Activated CD8-positive, alpha-beta memory T cell treated with anti-CD3 and anti-CD28 coated beads, Interleukin-2, amount 10 ng/mL, durations not matched to agents 7 days and 5 days (primary cell): ENCODE data around the gene CIPC. TPM values are rescaled to one million over a fixed set of nuclear protein-coding genes. Genes with fewer than 3 reads are reported as not detected.

Source experiments
- ATAC-seq: fragments of 150-1000 bp; cut with Tn5 transposase; one replicate; pipeline ENCODE4 v1.10.0; 2021; ENCODE audit warnings: moderate library complexity
- CTCF ChIA-PET: fragments of 350-600 bp; sonication (Branson Sonifier 250); formaldehyde crosslinking; loops from one replicate; lab custom pipeline; 2021; ENCODE audit warnings: antibody characterized with exemption; lab: Charles Lee
- DNase-seq: peaks from one replicate; pipeline ENCODE4 v3.0.0-alpha.2; 2020
- H3K27ac Mint-ChIP-seq: one replicate; pipeline ENCODE4 v1.8.0; 2021; ENCODE audit warnings: mild to moderate bottlenecking, mixed read lengths
- H3K27me3 Mint-ChIP-seq: one replicate; pipeline ENCODE4 v1.8.0; 2021; ENCODE audit warnings: mixed read lengths
- H3K36me3 Mint-ChIP-seq: one replicate; pipeline ENCODE4 v1.8.0; 2021; ENCODE audit warnings: mild to moderate bottlenecking, mixed read lengths
- H3K4me1 Mint-ChIP-seq: one replicate; pipeline ENCODE4 v1.8.0; 2021; ENCODE audit warnings: mixed read lengths
- H3K4me3 Mint-ChIP-seq: one replicate; pipeline ENCODE4 v1.8.0; 2021; ENCODE audit warnings: mild to moderate bottlenecking, moderate library complexity, mixed read lengths
- H3K9me3 Mint-ChIP-seq: one replicate; pipeline ENCODE4 v1.8.0; 2022; ENCODE audit warnings: low read depth, mixed read lengths
- total RNA-seq, 2 experiments: library from RNA; stranded (reverse); gene quantifications; one replicate each; pipeline ENCODE4 v1.2.3, GENCODE V29; 2021

CIPC gene
- total RNA-seq, 2 experiments from 2014 or later: 11.3 to 12.0 TPM

DNA sequence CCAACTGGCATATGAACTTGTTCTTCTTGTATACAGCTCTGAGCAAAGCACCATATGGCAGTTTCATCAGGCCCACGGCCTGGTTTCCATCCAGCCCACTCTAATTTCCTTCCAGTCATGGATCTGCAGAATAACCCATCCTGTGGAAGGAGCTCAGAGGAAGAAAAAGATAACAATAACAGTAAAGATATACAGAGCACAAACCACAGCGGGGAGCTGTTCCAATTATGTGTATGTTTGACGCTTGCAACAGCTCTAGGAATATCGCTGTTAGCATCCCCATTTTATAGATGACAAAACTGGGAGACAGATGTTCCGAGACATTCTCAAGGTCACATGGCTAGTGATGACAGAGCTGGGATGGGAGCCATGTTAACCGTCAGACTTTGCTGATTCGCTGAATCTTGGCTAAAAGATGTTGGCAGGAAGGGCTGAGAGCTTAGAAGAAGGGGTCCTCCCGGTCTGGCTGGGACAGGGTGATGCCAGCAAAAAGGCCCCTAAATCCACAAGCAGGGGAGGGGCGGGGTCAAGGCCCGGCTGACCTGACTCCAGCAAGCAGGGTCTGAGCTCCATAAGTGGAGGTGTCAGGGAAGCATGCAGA lies 34.4 kb upstream of the CIPC start:
- H3K4me1 Mint-ChIP-seq: peaks cover 5% of the 10 kb centered on the region
- H3K27me3 Mint-ChIP-seq: peaks cover 7% of the 10 kb centered on the region
- H3K36me3 Mint-ChIP-seq: no peaks in the 10 kb centered on the region
- ATAC-seq: no peak
- no peak overlapping the region for H3K27ac Mint-ChIP-seq
- H3K9me3 Mint-ChIP-seq: no peaks in the 10 kb centered on the region
- no peak for DNase-seq
- CTCF ChIA-PET: interaction anchor here (0.8 to 3.6 kb wide), 10 partner anchors 11 to 191 kb away, joined by 3 to 22 read pairs (median 5); no protein-coding TSS in a partner anchor
- H3K4me3 Mint-ChIP-seq: no peak overlapping the region

DNA sequence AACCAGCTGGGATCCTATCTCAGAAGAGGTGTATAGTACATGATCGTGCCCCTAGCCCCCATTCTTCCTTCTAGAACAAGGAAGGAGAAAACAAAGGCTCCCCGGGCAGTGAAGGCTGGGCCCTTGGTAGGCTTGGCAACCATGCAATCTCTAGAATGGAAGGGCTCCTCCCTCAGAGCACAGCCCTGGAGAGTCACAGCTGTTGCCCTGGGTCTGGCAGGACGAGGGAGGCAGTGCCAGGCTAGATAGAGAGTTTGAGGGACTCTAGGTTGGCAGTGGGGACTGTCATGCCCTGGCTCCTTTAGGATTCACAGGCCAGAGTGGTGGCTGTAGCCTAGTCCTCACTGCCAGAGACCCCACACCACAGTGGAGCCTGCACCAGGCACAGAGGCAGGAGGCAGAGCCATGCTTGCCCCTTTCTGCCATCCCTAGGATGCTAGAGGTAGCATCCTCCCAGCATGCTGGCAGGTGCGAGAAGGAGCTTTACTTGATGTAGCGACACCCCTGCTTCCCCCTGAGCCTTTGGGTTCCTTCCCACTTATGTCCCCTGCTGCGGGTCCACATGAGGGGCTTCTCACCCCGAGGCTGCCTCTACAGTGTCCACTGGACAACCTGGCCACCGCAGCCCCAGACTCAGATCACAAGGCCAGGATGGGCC lies 33.4 kb upstream of the CIPC start:
- H3K27me3 Mint-ChIP-seq: peaks cover 14% of the 10 kb centered on the region
- DNase-seq: no peak
- CTCF ChIA-PET: interaction anchor here (0.8 to 11.3 kb wide), 10 partner anchors 11 to 191 kb away, joined by 3 to 221 read pairs (median 6); no protein-coding TSS in a partner anchor
- H3K27ac Mint-ChIP-seq: no peak overlapping the region
- H3K9me3 Mint-ChIP-seq: no peaks in the 10 kb centered on the region
- H3K4me3 Mint-ChIP-seq: no peak overlapping the region
- peaks cover 5% of the 10 kb centered on the region for H3K4me1 Mint-ChIP-seq
- ATAC-seq: no peak
- H3K36me3 Mint-ChIP-seq: no peaks in the 10 kb centered on the region

DNA sequence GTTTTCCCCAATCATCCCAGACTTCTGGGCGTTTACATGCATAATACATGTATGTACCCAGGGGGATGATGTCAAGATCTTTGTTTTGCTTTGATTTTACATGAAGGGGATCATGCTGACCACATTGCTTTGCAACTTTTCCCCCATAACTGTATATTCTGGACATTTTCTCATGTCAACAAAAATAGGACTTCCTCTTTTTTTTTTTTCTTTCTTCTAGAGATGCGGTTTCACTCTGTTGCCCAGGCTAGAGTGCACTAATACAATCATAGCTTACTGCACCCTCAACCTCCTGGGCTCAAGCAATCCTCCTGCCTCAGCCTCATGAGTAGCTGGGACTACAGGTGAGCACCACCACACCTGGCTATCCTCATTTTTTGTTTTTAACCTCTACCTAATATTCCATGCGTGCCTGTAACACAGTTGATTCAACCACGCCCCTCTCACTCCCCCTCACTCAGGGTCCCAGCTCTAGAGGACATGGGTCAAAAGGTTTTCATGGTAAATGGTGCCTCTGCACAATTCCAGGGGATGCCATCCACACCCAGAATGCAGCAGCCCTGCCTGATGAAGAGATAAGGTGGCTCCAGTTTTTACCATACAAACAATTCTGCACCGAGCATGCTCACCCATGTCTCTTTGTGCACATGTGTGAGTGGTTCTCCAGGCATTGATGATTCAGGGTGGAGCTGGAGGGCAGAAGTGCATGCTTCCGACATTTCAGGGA lies 32.0 kb upstream of the CIPC start:
- CTCF ChIA-PET: interaction anchor here (2.2 to 11.3 kb wide), 2 partner anchors 151 to 190 kb away, joined by 12 to 221 read pairs; no protein-coding TSS in a partner anchor
- no peak overlapping the region for H3K4me3 Mint-ChIP-seq
- peaks cover 5% of the 10 kb centered on the region for H3K4me1 Mint-ChIP-seq
- H3K27me3 Mint-ChIP-seq: peaks cover 18% of the 10 kb centered on the region
- H3K36me3 Mint-ChIP-seq: no peaks in the 10 kb centered on the region
- DNase-seq (no peak), ATAC-seq (no peak)
- no peak overlapping the region for H3K27ac Mint-ChIP-seq
- H3K9me3 Mint-ChIP-seq: no peaks in the 10 kb centered on the region

GRCh38 chr14:77066578-77067172 lies 31.4 kb upstream of the CIPC start:
- Mint-ChIP-seq H3K4me1 (peaks cover 5% of the 10 kb centered on the region), H3K9me3 (no peaks in the 10 kb centered on the region), H3K27me3 (peaks cover 18% of the 10 kb centered on the region), H3K27ac (no peak overlapping the region), H3K36me3 (no peaks in the 10 kb centered on the region), H3K4me3 (no peak overlapping the region)
- ATAC-seq: no peak
- no peak for DNase-seq
- CTCF ChIA-PET: interaction anchor here (2.2 to 11.3 kb wide), 4 partner anchors 152 to 192 kb away, joined by 12 to 348 read pairs (median 117); no protein-coding TSS in a partner anchor

DNA sequence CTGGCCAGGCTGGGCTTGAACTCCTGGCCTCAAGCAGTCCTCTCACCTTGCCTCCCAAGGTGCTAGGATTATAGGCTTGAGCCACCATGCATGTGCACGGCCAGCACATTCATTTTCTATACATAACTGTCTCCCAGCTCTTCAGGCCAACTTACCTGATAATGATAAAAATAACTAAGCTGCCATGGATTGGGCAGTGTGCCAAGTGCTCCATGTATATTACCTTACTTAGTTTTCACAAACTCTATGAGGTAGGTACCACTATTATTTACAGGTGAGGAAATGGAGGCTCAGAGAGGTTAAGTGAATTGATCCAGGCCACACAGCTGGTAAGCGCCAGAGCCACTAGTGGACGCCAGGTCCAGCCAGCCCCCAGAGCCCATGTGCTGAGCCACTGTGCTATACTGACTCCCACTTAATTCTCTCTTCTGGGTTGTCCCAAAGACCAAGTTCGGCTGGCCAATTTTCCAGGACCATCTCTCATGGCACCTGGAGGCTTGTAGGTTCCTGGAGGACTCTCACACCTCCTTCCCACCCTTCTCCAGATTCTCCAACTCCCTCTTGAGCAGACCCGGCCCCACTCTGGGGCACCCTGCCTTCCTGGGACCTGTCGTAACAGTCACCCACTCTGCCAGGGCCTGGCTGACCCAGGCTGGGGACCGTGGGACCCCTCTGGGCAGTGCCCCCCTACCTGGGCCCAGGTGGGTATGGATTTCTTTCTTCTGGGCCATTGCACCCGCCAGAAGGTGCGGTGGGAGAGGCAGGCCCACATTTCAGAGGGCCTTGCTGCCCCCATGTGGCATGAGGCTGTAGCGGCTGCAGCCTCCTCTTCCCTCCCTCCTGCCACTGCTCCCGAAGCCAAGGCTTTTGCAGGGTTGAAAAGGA lies 30.2 kb upstream of the CIPC start:
- CTCF ChIA-PET: interaction anchor here (0.5 to 11.3 kb wide), 17 partner anchors 13 to 357 kb away, joined by 3 to 348 read pairs (median 5); no protein-coding TSS in a partner anchor
- Mint-ChIP-seq H3K27me3 (peaks cover 18% of the 10 kb centered on the region), H3K4me3 (no peak overlapping the region), H3K36me3 (no peaks in the 10 kb centered on the region), H3K9me3 (no peaks in the 10 kb centered on the region), H3K27ac (no peak overlapping the region), H3K4me1 (peaks cover 5% of the 10 kb centered on the region)
- DNase-seq: peak; percentile 68
- peak; percentile 68 for ATAC-seq

DNA sequence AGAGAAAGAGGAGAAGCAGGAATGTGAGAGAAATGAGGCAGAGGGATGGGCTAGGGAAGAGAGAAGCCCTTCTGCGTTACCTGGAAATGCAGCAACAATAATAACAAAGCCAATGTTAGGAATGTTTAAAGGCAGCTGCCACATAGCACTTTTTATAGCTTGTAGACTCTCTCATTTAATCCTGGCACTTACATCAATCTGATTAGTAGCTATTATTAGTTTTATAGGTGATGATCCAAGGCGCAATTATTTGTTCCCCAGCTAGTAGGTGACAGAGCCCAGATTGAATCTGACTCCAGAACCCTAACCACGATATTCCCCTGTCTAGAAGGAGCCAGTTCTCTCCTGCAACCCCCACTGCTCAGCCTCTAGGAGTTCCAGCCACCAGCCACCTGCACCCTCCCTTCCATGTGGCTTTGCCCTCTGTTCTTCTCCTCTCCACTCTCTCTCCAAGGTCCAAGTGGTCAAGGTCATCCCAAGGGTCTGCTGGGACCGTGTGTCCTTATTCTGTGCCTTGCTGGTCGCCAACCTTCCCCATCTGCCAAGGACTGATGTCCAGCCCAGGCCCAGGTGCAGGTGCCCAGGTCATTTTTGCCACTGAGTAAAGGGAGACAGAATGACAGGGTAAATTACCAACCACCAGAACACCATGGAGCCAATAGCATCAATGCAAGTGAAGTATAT lies 29.4 kb upstream of the CIPC start:
- CTCF ChIA-PET: interaction anchor here (0.5 to 11.3 kb wide), 18 partner anchors 14 to 358 kb away, joined by 3 to 348 read pairs (median 4); no protein-coding TSS in a partner anchor
- peaks cover 5% of the 10 kb centered on the region for H3K4me1 Mint-ChIP-seq
- DNase-seq (no peak), ATAC-seq (no peak)
- H3K9me3 Mint-ChIP-seq: no peaks in the 10 kb centered on the region
- no peaks in the 10 kb centered on the region for H3K36me3 Mint-ChIP-seq
- H3K27me3 Mint-ChIP-seq: peaks cover 18% of the 10 kb centered on the region
- H3K27ac Mint-ChIP-seq: no peak overlapping the region
- no peak overlapping the region for H3K4me3 Mint-ChIP-seq

- no peak overlapping the region for H3K4me3 Mint-ChIP-seq
- no peaks in the 10 kb centered on the region for H3K9me3 Mint-ChIP-seq
- H3K4me1 Mint-ChIP-seq: peaks cover 5% of the 10 kb centered on the region
- peaks cover 18% of the 10 kb centered on the region for H3K27me3 Mint-ChIP-seq
- DNase-seq (no peak), ATAC-seq (no peak)
- no peaks in the 10 kb centered on the region for H3K36me3 Mint-ChIP-seq
- CTCF ChIA-PET: interaction anchor here (1.0 to 11.3 kb wide), 26 partner anchors 10 to 359 kb away, joined by 3 to 348 read pairs (median 8); partner anchors contain the start of genes ANGEL1 and IRF2BPL
- no peak overlapping the region for H3K27ac Mint-ChIP-seq
These were observed 28.5 kb upstream of the CIPC start for GRCh38 chr14:77069551-77069950.

DNA sequence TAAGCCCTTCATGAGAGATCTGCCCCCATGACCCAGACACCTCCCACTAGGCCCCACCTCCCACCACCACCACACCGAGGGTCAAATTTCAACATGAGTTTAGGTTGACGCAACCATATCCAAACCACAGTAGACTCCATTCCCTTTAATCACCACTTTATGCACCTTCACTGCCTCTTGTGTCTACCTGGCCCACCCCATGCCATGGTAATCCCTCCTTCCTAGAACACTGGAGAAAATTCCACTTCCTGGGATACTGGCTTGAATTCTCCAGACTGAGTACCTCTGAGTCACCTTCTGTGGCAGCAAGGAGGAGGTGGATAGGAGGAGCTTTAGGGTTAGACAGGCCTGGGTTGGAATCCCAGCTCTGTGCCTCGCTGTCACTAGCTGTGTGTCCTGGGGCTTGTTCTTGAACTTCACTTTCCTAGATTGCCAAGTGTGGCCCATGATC lies 26.1 kb upstream of the CIPC start:
- no peaks in the 10 kb centered on the region for H3K36me3 Mint-ChIP-seq
- H3K27me3 Mint-ChIP-seq: peaks cover 15% of the 10 kb centered on the region
- H3K27ac Mint-ChIP-seq: no peak overlapping the region
- CTCF ChIA-PET: interaction anchor here (0.9 to 11.3 kb wide), 12 partner anchors 11 to 204 kb away, joined by 3 to 348 read pairs (median 12); no protein-coding TSS in a partner anchor
- no peak overlapping the region for H3K4me3 Mint-ChIP-seq
- DNase-seq (no peak), ATAC-seq (no peak)
- H3K9me3 Mint-ChIP-seq: no peaks in the 10 kb centered on the region
- H3K4me1 Mint-ChIP-seq: no peaks in the 10 kb centered on the region

- H3K27me3 Mint-ChIP-seq: peaks cover 4% of the 10 kb centered on the region
- CTCF ChIA-PET: interaction anchor here (0.9 to 11.3 kb wide), 5 partner anchors 10 to 241 kb away, joined by 3 to 348 read pairs (median 5); no protein-coding TSS in a partner anchor
- H3K4me3 Mint-ChIP-seq: no peak overlapping the region
- H3K4me1 Mint-ChIP-seq: no peaks in the 10 kb centered on the region
- H3K9me3 Mint-ChIP-seq: no peaks in the 10 kb centered on the region
- H3K36me3 Mint-ChIP-seq: no peaks in the 10 kb centered on the region
- H3K27ac Mint-ChIP-seq: no peak overlapping the region
- DNase-seq: no peak
- no peak for ATAC-seq
These were observed 23.1 kb upstream of the CIPC start for GRCh38 chr14:77074969-77075368.

DNA sequence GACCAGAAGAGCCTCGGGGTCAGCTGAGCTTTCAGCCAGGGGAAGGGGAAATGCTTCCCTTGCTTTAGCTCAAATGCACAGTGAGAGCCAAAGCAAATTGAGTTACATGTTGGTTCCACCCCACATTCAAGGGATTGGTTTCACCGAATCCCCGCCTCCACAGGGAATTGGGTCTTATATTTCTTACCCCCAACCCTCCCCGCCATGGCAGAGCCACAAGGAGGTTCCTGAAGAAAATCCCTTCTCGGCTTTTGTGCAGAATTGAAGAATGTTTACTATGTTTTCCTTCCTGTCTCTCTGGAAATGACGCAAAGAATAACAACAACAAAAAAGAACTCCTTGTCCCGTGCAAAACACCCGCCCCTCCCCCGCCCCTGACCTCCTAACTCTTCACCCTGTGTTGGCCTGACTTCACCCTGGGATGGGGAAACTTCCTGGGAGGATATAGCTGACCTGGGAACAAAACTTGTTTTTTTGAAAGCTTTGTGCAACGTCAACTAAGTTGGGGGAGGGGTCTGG lies 21.9 kb upstream of the CIPC start:
- no peaks in the 10 kb centered on the region for H3K36me3 Mint-ChIP-seq
- DNase-seq (no peak), ATAC-seq (no peak)
- no peaks in the 10 kb centered on the region for H3K9me3 Mint-ChIP-seq
- H3K4me1 Mint-ChIP-seq: peaks cover 3% of the 10 kb centered on the region
- H3K27ac Mint-ChIP-seq: no peak overlapping the region
- no peaks in the 10 kb centered on the region for H3K27me3 Mint-ChIP-seq
- H3K4me3 Mint-ChIP-seq: no peak overlapping the region
- CTCF ChIA-PET: interaction anchor here (0.7 to 10.9 kb wide), 8 partner anchors 9 to 240 kb away, joined by 3 to 348 read pairs (median 5); no protein-coding TSS in a partner anchor

GRCh38 chr14:77077040-77077439 lies 21.0 kb upstream of the CIPC start:
- H3K36me3 Mint-ChIP-seq: no peaks in the 10 kb centered on the region

More at GRCh38 chr14:77077040-77077439, 21.0 kb upstream of the CIPC start:
- ATAC-seq (no peak), DNase-seq (no peak)
- CTCF ChIA-PET: interaction anchor here (0.7 to 10.9 kb wide), 6 partner anchors 8 to 203 kb away, joined by 3 to 348 read pairs (median 4); no protein-coding TSS in a partner anchor
- Mint-ChIP-seq H3K27me3 (no peaks in the 10 kb centered on the region), H3K27ac (no peak overlapping the region), H3K4me1 (peaks cover 4% of the 10 kb centered on the region), H3K9me3 (no peaks in the 10 kb centered on the region), H3K4me3 (no peak overlapping the region)
